Right lobe of liver (tissue), 4 donors: ENCODE data around the gene UBP1.

Experiments
- POLR2A ChIP-seq: fragments of 450-650 bp; IDR thresholded peaks from one replicate; pipeline ENCODE4 v1.6.1; 2017; ENCODE audit warnings: antibody characterized with exemption, mild to moderate bottlenecking
- TF ChIP-seq, protein P1 (sequence below), 4 donors: fragments of 200-600 bp in 3 of 4; fragments of 450-650 bp in 1 of 4; IDR thresholded peaks; one replicate each; pipeline versions ENCODE4 v1.5.1 to v1.8.0; 2016 to 2022; ENCODE audit warnings: antibody characterized with exemption in 4 of 4, mild to moderate bottlenecking in 2 of 4
- donor health status: DM: no; HTN: no; CAD: no.
- donor health status: DM: no; HTN: no; CAD: no.
- donor health status: DM: no; HTN: yes; CAD: no.

- TF ChIP-seq, protein P1, sequence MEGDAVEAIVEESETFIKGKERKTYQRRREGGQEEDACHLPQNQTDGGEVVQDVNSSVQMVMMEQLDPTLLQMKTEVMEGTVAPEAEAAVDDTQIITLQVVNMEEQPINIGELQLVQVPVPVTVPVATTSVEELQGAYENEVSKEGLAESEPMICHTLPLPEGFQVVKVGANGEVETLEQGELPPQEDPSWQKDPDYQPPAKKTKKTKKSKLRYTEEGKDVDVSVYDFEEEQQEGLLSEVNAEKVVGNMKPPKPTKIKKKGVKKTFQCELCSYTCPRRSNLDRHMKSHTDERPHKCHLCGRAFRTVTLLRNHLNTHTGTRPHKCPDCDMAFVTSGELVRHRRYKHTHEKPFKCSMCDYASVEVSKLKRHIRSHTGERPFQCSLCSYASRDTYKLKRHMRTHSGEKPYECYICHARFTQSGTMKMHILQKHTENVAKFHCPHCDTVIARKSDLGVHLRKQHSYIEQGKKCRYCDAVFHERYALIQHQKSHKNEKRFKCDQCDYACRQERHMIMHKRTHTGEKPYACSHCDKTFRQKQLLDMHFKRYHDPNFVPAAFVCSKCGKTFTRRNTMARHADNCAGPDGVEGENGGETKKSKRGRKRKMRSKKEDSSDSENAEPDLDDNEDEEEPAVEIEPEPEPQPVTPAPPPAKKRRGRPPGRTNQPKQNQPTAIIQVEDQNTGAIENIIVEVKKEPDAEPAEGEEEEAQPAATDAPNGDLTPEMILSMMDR (IDR thresholded peaks at IDR 0.05), result no peak
- no peak for TF ChIP-seq POLR2A
Observed at GRCh38 chr3:33420966-33421365, 19.2 kb downstream of the UBP1 start.
